Activated CD4-positive, CD25-positive, alpha-beta regulatory T cell treated with anti-CD3 and anti-CD28 coated beads, Interleukin-2, amount 50 U/mL, for 72 hours (primary cell): ENCODE measurements around the gene KATNB1.
"Not testable (repeated sequence)": the region's sequence is repeated elsewhere in the genome, so short reads cannot be mapped to it uniquely, and the experiment has no call there.

Source experiments
- DNase-seq: peaks from one replicate; pipeline ENCODE4 v3.0.0; 2021

Gene KATNB1

GRCh38 chr16:57775661-57776469 is 40.3 kb downstream of the KATNB1 start:
- no peak for DNase-seq

- no peak for DNase-seq
These were observed 43.1 kb downstream of the KATNB1 start for GRCh38 chr16:57778658-57779057.

GRCh38 chr16:57779836-57780235 is 44.3 kb downstream of the KATNB1 start:
- not testable (repeated sequence) for DNase-seq

- no peak for DNase-seq
These were observed 45.8 kb downstream of the KATNB1 start for GRCh38 chr16:57781349-57781740.

- no peak for DNase-seq
These were observed 46.4 kb downstream of the KATNB1 start for GRCh38 chr16:57781741-57782606.

GRCh38 chr16:57782607-57783055 is 47.1 kb downstream of the KATNB1 start:
- not testable (repeated sequence) for DNase-seq

GRCh38 chr16:57783116-57783515 is 47.5 kb downstream of the KATNB1 start:
- no peak for DNase-seq

- DNase-seq, result no peak
These were observed 48.3 kb downstream of the KATNB1 start for GRCh38 chr16:57783883-57784282.

- no peak for DNase-seq
These were observed 48.8 kb downstream of the KATNB1 start for GRCh38 chr16:57784334-57784733.

- DNase-seq, result no peak
These were observed 49.8 kb downstream of the KATNB1 start for GRCh38 chr16:57785385-57785784.

- DNase-seq, result no peak
These were observed 50.4 kb downstream of the KATNB1 start for GRCh38 chr16:57785924-57786323.

- DNase-seq, result no peak
These were observed 51.3 kb downstream of the KATNB1 start for GRCh38 chr16:57786632-57787518.

- DNase-seq, result no peak
These were observed 51.9 kb downstream of the KATNB1 start for GRCh38 chr16:57787519-57787905.

- DNase-seq, result no peak
These were observed 52.8 kb downstream of the KATNB1 start for GRCh38 chr16:57788252-57788841.

GRCh38 chr16:57788951-57789350 is 53.4 kb downstream of the KATNB1 start:
- no peak for DNase-seq

- no peak for DNase-seq
These were observed 55.8 kb downstream of the KATNB1 start for GRCh38 chr16:57791195-57791892.

- DNase-seq, result no peak
These were observed 56.4 kb downstream of the KATNB1 start for GRCh38 chr16:57791893-57792461.

- no peak for DNase-seq
These were observed 59.4 kb downstream of the KATNB1 start for GRCh38 chr16:57794849-57795430.

- DNase-seq, result no peak
These were observed 59.9 kb downstream of the KATNB1 start for GRCh38 chr16:57795431-57795878.

GRCh38 chr16:57796014-57796413 is 60.4 kb downstream of the KATNB1 start:
- not testable (repeated sequence) for DNase-seq

GRCh38 chr16:57797216-57797525 is 61.6 kb downstream of the KATNB1 start:
- no peak for DNase-seq
